HG02943 (cell line): Measurements from ENCODE around the gene KITLG.
"Not testable (repeated sequence)": the region's sequence is repeated elsewhere in the genome, so short reads cannot be mapped to it uniquely, and the experiment has no call there.

Source experiments
- ATAC-seq: cut with Tn5 transposase; IDR thresholded peaks from one replicate; pipeline ENCODE4 v1.9.1; 2021; ENCODE audit warnings: mild to moderate bottlenecking, low read depth, moderate library complexity; ENCODE audit not compliant: unreplicated experiment

Gene KITLG

GRCh38 chr12:88501972-88502938, 78.0 kb downstream of the KITLG start:
- no peak for ATAC-seq

- no peak for ATAC-seq
Observed at GRCh38 chr12:88496891-88497371, 83.3 kb downstream of the KITLG start.

- ATAC-seq = no peak
Observed at GRCh38 chr12:88496429-88496828, 83.8 kb downstream of the KITLG start.

- no peak for ATAC-seq
Observed at GRCh38 chr12:88495031-88495430, 85.2 kb downstream of the KITLG start.

GRCh38 chr12:88494520-88494919, 85.8 kb downstream of the KITLG start:
- no peak for ATAC-seq

GRCh38 chr12:88493636-88494035, 86.6 kb downstream of the KITLG start:
- ATAC-seq = no peak

- ATAC-seq = no peak
Observed at GRCh38 chr12:88490425-88490824, 89.8 kb downstream of the KITLG start.

- no peak for ATAC-seq
Observed at GRCh38 chr12:88472775-88473174, 107.5 kb downstream of the KITLG start.

- no peak for ATAC-seq
Observed at GRCh38 chr12:88472248-88472647, 108.0 kb downstream of the KITLG start.

GRCh38 chr12:88471331-88472045, 108.8 kb downstream of the KITLG start:
- ATAC-seq = no peak

GRCh38 chr12:88469154-88469553, 111.1 kb downstream of the KITLG start:
- no peak for ATAC-seq

GRCh38 chr12:88468581-88468980, 111.7 kb downstream of the KITLG start:
- ATAC-seq = no peak

- ATAC-seq = not testable (repeated sequence)
Observed at GRCh38 chr12:88466708-88467107, 113.6 kb downstream of the KITLG start.

GRCh38 chr12:88458327-88458726, 121.9 kb downstream of the KITLG start:
- ATAC-seq = no peak

GRCh38 chr12:88453323-88453722, 126.9 kb downstream of the KITLG start:
- no peak for ATAC-seq

GRCh38 chr12:88451205-88451604, 129.1 kb downstream of the KITLG start:
- ATAC-seq = no peak

- no peak for ATAC-seq
Observed at GRCh38 chr12:88450136-88450535, 130.1 kb downstream of the KITLG start.

- no peak for ATAC-seq
Observed at GRCh38 chr12:88448337-88448915, 131.8 kb downstream of the KITLG start.

GRCh38 chr12:88445705-88446394, 134.4 kb downstream of the KITLG start:
- no peak for ATAC-seq

- ATAC-seq = no peak
Observed at GRCh38 chr12:88444481-88444880, 135.8 kb downstream of the KITLG start.
